Activated naive CD4-positive, alpha-beta T cell treated with anti-CD3 and anti-CD28 coated beads, Interleukin-2, amount 50 U/mL, for 16 hours (primary cell): ENCODE results near the gene ALCAM.
"Not testable (repeated sequence)": the region's sequence is repeated elsewhere in the genome, so short reads cannot be mapped to it uniquely, and the experiment has no call there.

Source experiments
- DNase-seq: peaks from one replicate; pipeline ENCODE4 v3.0.0-alpha.2; 2020

Gene ALCAM

DNA sequence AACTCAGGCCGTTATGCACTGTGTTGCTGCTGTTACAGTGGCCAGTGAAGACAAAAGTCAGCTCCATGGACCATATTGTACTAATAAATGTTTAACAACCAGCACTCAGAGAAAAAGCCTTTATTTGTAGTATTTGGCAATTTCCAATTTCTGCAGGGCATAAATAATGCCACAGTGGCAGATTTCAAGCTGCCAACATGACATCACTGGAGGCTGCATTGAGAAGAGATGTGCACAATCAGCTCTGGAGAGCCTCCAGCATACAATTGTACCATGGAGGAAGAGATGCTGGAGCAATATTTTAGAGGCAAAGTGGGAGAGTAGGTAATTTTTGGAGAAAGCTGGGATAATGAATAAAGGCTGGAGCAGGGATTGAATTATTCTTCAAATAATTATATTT is 9.7 kb upstream of the ALCAM start:
- DNase-seq = no peak

DNA sequence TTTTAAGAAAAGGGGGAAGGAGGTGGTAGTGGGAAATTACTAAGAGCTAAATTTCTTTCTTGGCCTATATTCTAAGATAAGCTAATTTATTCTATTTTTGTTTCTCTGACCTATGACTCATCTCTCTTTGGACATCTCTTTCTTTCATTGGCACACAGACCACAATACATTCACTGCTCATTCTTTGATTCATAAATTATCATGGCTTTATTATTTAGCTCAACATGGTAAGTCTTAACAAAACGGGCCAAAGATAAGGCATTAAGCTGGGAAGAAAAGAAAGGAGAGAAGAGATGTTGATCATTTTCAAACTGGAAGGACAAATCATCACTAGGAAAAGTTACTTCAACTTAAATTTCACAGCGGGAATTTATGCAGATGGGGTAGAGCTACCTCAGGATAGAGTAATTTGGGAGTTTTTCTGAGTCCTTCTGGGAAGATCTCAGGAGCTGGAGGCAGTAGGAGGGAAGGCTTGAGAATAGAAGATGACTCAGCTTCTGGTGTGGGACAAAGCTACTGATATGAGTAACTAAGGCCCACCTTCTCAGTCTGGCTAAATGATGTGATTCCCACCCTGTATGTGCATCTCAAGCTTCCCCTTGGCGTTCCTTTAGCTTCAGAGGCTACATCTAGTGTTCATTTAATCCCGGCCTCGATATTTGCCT is 7.5 kb upstream of the ALCAM start:
- DNase-seq = no peak

DNA sequence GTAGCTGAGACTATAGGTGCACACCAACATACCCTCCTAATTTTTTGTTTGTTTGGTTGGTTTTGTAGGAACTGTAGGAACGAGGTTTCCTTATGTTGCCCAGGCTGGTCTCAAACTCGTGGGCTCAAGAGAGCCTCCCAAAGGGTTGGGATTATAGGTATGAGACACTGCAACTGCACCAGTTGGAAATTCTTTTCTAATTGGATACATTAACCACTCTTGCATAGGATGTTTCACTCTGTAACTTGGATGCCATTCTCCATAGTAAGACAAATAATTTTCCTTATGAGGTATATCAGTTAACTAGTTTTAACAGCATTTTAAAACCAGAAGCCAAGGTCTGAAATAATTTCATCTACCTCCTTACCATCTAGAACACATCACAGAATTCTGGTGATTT is 6.7 kb upstream of the ALCAM start:
- no peak for DNase-seq

DNA sequence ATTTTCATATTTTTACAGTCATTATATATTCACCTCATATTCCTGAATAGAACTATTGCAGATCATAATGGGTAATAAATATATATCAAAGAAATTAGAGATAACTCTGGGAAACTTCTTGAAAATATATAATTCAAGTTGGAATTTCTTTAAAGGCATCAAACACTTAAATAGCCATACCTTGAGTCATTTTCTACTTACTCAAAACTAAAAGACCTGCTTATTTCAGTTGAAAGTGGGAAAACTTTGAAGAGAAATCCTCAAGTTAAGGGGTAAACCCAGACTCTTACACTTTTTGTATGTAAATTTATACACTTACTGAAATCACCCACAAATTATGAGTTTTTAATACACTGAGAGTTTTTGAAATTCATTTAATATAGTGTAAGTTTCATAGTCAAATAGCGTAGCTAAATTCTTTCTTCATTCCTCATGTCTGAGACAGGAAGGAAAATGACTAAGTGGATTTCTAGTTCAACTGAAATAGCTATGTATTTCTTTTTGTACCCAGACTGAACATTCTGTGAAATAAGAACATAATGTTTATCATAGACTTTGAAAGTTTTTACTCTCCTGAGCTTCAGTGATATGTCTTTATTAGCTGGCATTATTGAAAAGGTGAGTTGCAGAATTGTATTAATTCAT is 4.6 kb upstream of the ALCAM start:
- no peak for DNase-seq

DNA sequence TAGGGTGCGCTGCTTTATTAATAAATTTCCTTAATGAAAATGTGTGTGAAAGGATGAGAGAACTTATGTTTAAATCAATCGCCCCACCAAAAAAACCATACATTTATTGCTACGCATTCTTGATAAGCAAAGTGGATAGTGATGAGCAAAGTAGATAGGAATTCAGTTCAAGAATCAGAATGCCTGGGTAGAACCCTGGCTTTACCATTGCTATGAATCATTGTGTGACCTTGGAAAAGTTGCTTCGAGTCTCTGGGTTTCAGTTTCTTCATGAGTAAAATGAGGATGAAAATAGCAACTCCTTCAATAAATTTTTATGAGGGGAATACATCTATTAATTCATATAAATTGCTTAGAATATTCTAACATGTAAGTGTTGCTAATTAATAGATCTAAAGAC is 2.6 kb upstream of the ALCAM start:
- no peak for DNase-seq

DNA sequence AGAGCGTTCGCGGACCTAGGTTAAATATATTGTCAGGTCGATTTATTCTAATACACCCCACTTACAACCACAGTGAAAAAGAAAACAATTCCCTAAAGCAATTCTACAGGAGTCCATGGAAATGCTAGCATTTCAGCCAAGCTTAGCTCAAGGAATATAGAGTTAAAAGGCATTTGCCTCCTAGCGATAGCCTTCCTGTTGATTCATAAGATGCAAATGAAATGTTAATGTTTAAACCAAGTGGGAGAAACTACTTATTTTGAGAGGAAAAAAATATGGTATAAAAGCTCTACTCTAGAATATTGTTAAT is 1.7 kb upstream of the ALCAM start:
- no peak for DNase-seq

DNA sequence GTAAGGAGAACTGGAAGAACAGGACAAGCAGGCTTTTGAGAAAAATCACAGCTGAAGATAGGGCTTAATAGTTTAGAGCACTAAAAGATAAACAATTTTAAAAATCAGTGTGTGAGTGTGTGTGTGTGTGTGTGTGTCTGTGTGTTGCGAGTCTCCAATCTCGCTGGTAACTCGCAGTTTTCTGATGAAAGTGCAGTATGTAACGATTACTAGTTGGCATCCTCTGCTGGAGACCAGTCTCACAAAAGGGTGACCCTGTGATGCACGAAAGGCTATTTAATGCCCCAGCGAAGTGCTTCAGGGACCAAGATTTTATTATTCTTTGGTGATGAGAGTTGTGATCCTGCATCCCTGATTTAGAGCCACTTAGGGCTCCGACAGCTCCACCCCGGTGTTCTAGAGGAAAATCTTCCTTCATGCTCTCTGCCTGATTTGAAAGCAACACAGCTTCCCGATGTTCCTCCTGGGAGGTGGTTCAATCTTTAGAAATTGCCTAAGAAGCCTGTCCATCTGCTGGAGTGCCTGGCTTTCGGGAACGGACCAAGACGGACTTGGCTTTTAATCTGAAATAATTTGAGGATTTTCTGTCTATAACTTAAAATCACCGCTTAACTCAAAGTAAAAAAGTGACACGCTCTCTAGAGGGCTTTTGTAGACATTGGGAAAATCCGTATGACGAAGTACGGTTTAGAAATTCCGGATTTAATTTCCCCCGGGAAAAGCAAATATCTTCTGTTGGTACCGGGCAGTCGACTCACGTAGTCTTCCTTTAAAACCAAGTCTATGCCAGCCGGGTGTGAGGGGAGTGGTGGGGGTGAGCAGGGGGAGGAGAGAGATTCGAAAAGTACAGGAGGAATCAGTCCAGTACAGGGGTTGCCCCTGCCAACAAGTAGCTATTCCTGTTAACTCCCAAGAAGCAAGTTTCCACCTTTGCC is 1.1 kb upstream of the ALCAM start:
- DNase-seq = peak; percentile 9

DNA sequence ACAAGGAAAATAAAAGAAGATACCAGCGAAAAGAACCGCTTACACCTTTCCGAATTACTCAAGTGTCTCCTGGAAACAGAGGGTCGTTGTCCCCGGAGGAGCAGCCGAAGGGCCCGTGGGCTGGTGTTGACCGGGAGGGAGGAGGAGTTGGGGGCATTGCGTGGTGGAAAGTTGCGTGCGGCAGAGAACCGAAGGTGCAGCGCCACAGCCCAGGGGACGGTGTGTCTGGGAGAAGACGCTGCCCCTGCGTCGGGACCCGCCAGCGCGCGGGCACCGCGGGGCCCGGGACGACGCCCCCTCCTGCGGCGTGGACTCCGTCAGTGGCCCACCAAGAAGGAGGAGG is 325 bp downstream of the ALCAM start:
- peak; percentile 37 for DNase-seq

DNA sequence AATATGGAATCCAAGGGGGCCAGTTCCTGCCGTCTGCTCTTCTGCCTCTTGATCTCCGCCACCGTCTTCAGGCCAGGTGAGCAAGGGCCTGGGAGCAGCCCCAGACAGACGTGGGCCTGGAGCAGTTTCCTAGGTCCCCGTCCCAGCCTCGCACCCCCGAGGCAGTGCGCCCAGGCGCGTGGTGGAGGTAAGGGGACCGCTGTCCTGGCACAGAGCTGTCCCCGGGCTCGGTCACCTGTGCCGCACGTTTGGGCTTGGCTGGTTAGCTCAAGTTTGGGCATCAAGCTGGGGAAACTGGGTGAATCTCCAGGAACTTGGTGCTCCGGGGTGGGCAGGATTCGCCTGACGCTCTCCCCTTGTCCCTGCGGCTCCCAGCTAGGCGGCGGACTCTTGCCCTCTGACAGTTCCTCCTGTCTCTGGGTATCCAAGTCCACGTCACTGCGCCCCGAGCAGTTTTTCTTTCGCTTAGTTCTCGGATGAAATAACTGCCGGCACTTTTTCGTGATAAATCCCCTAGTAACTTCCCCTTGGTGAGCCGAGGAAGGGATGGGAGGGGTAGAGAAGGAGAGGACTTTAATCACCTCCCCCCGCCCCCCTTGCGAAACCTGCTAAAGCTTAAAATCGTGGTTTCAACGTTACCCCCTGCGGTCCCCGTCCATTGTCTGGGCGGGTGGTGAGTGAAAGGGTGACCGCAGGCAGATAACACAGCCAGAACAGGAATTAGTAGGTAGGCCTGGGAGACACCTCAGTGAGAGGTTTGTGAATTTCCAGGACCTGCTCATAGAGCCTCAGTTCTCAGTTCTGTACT is 901 bp downstream of the ALCAM start:
- DNase-seq = peak; percentile 54

DNA sequence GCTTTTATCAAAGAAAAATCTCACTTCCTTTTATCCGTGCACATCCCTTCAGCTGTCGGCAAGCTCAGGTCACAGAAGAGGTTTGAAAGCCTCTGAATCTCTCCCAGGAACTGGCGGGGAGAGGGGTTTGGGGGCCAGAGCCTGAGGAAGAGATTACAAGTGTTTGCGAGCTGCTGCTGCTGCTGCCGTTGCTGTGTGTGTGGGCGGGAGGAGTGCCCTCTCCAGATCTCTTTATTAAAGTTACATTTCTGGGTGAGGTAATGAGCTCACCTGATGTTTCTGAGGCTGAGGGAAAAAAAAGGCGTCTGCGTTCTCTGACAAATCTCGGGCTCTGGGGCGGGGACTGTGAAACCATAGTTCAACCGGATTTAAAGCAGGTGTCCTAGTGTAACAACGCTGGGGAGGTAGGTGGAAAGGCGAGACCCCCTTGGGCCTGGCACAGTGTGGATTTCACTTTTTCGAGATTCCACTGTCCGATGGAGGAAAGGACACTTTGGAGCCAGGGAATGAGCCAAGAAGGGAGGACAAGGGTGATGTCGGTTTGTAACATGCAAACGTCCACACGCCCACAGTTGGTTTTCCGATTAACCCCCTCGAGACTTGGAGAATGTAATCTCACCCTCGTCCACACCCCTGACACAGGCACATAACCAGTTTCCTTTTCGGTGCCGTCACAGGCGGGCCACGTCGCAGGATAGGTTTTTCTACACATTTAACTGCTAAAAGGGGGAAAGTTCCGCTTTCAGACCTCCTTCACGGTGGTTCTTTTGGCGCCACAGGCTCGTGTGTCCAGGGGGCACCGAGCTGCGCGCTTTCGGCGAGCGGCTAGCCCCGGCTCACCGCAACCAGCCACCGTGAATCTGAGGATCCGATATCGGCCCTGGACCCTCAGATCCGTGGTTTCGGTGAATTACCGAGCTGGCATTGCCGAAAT is 2.1 kb downstream of the ALCAM start:
- DNase-seq = peak; percentile 77

DNA sequence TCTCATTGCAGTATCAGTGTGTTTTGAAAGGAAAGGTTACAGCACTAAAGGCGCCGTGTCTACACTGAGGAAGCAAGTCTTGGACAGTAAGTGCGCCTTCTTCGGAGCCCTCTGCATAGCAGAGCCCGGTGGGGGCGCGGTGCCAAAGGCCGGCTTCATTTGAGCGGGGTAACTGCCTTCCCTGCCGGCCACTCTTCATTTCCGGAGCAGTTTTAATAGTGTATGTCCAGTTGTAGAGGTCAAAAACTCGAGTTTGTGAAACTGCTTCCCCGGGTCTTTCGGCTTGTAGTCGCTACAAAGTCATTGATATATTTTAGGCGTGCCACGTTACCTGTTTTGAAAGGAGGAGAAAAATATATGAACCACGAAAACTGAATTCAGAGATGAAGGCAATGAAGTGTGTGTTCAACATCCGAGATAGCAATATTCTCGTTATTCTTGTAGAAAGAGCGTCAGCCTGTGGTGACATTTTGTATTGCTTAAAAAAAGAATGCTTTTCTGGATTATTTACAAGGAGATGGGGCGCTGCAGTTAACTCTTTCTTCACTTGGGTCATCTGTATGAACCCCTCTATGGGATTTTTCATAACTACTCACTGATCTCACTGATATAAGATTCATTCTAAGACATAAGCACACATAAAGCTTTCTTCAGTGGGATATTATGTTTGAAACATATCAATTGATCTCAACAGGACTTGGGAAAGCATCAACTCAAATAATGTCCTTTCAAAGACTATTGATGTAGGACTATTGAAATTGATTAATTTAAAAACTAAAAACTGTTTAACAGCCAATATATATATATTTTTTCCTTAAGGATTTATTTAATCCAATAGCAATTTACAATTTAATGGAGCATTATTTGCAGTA is 3.0 kb downstream of the ALCAM start:
- DNase-seq = peak; percentile 18

DNA sequence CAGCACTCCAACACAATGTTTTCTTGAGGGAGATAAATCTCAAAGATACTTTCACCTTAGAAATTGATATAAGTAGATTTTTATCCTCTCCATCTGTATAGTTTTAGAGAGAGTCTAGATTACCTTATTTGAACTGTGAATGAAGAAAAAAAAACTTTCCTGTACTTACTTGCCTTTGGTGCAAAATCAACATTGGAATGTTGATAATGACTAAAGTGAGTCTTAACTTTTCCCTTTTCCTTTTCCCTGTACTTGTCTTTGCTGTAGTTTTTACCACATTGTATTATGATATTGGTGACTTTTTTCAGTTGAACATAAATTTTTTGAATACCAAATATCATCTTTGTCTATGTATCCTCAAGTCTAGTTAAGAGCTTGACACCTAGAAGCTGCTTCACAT is 6.7 kb downstream of the ALCAM start:
- DNase-seq = no peak

DNA sequence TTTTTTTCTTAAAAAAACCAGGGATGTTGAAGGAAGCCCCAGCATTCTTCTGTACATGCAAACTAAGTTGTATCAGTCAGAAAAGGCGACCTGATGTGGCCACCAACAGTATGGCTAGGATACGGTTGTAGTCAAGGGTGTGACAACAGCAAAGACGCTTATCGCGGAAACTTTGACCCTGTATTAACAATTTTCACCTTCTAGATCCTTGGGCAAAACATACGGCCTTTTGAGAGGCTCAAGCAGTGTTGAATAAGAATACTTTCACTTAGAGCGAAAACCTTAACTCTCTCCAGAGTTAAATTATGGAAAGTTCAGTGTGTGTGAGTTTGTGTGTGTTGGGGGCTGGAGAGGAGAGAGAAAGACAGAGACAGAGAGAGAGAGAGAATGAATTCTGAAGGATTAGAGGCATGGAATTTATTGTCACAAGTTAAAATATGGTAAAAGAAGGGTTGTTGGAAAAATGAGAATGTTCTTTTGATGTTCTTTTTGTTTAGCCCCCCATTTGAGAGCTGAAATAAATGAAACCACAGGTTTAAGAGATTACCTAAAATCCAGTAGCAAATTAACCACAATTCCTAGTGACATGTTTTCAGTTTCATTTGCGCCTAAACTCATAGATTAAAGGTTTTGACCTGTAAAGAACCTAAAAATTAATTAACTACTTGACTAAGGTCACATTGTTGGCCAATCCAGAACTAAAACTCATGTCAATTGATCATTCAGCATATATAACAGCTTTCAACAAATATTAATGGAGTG is 9.2 kb downstream of the ALCAM start:
- no peak for DNase-seq

DNA sequence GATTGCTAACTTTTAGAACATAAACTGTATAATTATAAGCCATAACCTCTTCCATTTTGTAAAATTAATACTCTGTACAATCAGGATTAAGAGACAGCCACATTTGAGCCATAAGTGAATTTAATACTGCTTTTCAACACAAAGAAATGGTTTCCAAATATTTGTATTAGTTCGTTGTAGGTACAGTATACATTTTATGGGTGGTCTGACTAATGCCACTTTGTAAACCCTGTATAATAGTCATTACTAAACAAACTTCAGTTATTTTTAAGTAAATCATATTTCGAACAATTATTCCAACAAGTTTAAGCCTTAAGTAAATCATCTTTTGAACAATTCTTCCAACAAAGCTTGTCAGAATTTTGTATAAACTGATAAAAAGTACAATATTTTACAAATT is 11.0 kb downstream of the ALCAM start:
- DNase-seq = no peak

DNA sequence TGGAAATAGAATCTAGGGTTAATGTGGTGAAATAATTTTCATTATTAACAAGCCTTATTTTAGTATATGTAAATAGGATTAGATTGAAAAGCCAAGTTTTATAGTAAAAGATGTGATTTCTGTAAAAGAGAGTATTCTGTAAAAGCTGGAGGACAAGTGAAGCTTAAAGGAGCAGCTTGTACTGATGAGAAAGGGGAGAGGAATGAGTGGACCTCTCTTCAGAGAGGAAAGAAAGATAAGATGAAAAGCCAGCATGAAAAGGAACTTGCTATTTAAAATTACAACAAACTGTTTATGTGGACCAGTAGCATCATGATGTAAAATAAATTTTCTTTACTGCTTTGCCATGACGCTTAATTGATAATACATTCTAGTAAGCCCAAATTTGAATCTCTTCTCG is 18.5 kb downstream of the ALCAM start:
- DNase-seq = no peak

DNA sequence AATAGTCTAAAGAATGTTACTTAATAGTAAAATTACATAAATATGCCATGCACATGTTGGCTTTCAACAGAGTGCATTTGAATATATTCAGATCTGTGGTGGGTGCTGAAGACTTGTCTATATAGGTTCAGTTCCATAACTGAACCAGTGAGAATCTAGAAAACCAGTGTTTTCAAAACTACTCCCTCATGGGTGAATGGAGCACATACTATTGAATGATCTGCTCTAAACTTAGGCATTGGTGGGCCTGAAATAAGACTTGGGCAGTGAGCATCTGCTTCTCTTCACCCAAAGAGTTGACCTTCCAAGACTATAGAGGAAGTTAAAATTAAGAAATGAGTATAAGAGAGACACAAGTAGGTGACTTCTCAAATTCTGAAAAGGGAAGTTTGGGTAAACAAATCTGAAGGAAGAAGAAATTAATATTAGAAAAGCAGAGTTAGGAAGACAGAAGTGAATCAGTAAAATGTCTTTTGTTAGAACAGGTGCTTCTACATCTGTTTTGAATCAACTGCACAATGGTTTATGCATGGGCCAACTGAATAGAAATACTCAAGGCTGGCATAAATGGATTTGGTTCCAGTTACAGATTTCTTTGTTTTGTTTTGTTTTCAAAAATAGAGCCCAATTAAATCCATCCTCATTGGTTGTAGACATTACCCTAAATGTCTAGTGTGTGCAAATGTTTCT is 19.3 kb downstream of the ALCAM start:
- no peak for DNase-seq

DNA sequence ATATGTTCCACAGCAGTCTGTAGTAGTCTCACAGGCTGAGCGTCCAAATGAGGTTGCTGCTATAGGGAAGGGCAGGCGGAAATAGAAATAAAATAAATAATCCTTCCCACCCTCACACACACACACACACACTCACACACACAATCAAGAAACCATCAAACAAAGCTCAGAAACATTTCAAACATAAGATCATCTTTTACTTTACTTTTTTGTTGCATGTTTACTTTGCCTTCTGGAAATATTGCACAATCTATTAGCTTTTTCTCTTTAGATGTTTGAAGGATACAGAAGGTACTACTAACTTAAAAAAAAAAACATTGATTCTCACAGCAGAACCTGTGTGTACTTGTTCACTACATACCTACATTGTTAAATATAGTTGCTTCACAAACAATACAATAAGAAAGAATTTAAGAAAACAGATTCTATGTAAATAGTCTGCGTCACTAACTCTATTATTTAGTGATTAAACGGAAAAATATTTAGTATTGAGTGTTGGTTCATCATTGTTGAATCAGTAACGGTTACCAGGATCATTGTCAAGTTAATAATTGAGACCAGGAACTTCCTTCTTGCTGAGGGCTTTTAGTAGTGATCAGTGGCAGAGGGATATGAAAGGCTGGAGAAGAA is 20.5 kb downstream of the ALCAM start:
- no peak for DNase-seq

DNA sequence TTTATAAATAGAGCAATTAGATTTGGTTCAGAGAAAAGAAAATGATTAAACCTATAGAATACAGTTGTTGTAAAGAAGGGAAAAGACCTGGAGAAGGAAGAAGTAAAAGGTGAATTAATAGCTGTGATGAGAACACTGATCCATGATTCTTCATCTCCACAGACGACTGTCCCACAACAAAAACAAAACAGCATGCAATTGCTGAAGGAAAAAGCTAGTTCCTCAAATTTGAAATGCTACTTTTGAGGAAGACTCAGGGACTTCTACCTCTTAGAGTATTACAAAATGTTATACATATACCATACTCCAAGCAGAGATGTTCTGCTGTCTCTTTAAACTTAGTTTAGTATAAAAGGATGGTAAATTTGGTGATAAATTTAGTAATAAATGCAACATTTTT is 21.5 kb downstream of the ALCAM start:
- DNase-seq = no peak

DNA sequence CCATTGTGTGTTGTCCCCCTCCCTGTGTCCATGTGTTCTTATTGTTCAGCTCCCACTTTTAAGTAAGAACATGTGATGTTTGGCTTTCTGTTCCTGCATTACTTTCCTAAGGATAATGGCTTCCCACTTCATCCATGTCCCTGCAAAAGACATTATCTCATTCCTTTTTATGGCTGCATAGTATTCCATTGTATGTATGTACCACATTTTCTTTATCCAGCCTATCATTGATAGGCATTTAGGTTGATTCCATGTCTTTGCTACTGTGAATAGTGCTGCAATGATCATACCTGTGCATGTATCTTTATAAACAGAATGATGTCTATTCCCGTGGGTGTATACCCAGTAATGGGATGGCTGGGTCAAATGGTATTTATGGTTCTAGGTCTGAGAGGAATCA is 23.1 kb downstream of the ALCAM start:
- not testable (repeated sequence) for DNase-seq
